ENCODE data around the gene IQGAP2.

- TF ChIP-seq GATA2 (IDR thresholded peaks at IDR 0.05; ENCODE audit: low read depth, low read length) (no peak), GATA3 (IDR thresholded peaks at IDR 0.05; ENCODE audit: low read depth, low read length) (no peak)
These were observed 73.5 kb downstream of the IQGAP2 start for GRCh38 chr5:76476474-76477038.

Measured in SH-SY5Y (cell line).